PC-9 (cell line): ENCODE measurements around the gene CTBP2.

Source experiments
- CTCF ChIP-seq: fragments of 200-600 bp; sonication (generic); conservative IDR thresholded peaks from 2 replicates; pipeline ENCODE4 v1.6.1; 2017; ENCODE audit warnings: mixed run types, antibody characterized with exemption, mild to moderate bottlenecking, moderate library complexity
- EZH2 ChIP-seq: fragments of 200-600 bp; sonication (generic); IDR thresholded peaks from 2 replicates; pipeline ENCODE4 v1.8.0; 2017; ENCODE audit warnings: antibody characterized with exemption, low read depth

DNA sequence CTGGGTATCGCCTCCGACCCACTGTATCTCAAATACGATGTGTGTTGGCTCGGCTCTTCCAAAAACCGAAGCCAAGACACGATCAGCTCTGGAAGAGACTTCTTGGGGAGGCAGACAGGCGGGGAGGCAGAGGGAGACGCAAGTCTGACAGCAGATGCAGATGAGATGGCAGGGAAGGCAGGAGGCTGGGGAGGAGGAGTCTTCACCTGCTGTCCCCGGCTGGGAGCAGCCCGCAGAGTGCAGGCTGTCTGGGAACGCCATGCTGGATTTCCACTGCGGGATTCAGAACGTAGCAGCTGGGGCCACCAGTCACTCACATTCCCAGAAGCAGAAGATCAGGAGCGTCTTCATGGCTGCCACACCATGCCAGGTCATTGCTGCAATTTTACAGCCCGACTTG lies 29.4 kb downstream of the CTBP2 start:
- TF ChIP-seq CTCF (no peak), EZH2 (no peak)
